Fibroblast of lung (primary cell): Measurements from ENCODE around the gene PLXNB1.

Experiments used
- CTCF ChIP-seq, 2 donors: IDR thresholded peaks in 1 of 2; conservative IDR thresholded peaks in 1 of 2; 1 replicate in 1 of 2; 2 replicates in 1 of 2; pipeline ENCODE4 v1.5.1; 2011 to 2012; ENCODE audit warnings: low read length in 2 of 2, control low read depth in 1 of 2, inconsistent platforms in 1 of 2, low read depth in 1 of 2, mild to moderate bottlenecking in 1 of 2
- EZH2 ChIP-seq: IDR thresholded peaks from 2 replicates; pipeline ENCODE4 v1.5.1; 2012; ENCODE audit warnings: low read length, control low read depth, mild to moderate bottlenecking; ENCODE audit errors: missing control alignments

GRCh38 chr3:48409291-48410201, 20.3 kb downstream of the PLXNB1 start:
- TF ChIP-seq CTCF (conservative IDR thresholded peaks at IDR 0.05 in 1 of 2, IDR thresholded peaks at IDR 0.05 in 1 of 2; ENCODE audit: low read depth in 1 of 2, low read length in 2 of 2) (no peak), EZH2 (no peak)
